ENCODE results near the gene UNC5B. TPM values are rescaled to one million over a fixed set of nuclear protein-coding genes. Genes with fewer than 3 reads are reported as not detected.

The UNC5B gene
- polyA plus RNA-seq, 1 donor (not counting 4 experiments of a cell fraction or from before 2014, with no cell fraction given): 1.1 TPM

- no peak overlapping the region for H3K4me3 ChIP-seq (ENCODE audit: control insufficient read depth in 2 of 3, extremely low read depth in 1 of 3, insufficient read depth in 2 of 3, low read depth in 1 of 3, low read length in 3 of 3)
- H3K27me3 ChIP-seq (ENCODE audit: control insufficient read depth, extremely low read depth, insufficient read depth, low read length): peaks cover 25% of the 10 kb centered on the region
- no peak overlapping the region for H3K9ac ChIP-seq (ENCODE audit: control insufficient read depth, extremely low read depth, insufficient read depth, low read length)
- no peaks in the 10 kb centered on the region for H3K9me3 ChIP-seq (ENCODE audit: control insufficient read depth, low read depth, low read length)
- H4K20me1 ChIP-seq (ENCODE audit: control insufficient read depth, extremely low read depth, insufficient read depth, low read length): no peaks in the 10 kb centered on the region
- no peak overlapping the region for H2AFZ ChIP-seq (ENCODE audit: control insufficient read depth, low read length)
- H3K4me2 ChIP-seq (ENCODE audit: control insufficient read depth, extremely low read depth, insufficient read depth, low read depth, low read length): no peak overlapping the region
- H3K9me1 ChIP-seq (ENCODE audit: control insufficient read depth, extremely low read depth, insufficient read depth, low read length): no peaks in the 10 kb centered on the region
- TF ChIP-seq CTCF (optimal IDR thresholded peaks at IDR 0.05 in 1 of 3, IDR thresholded peaks at IDR 0.05 in 1 of 3, conservative IDR thresholded peaks at IDR 0.05 in 1 of 3; ENCODE audit: extremely low read depth in 1 of 3, insufficient read depth in 2 of 3, low read length in 3 of 3): no peak
- no peak for TF ChIP-seq EZH2 (IDR thresholded peaks at IDR 0.05; ENCODE audit: low read length)
- H3K4me1 ChIP-seq (ENCODE audit: control insufficient read depth, extremely low read depth, insufficient read depth, low read length): no peaks in the 10 kb centered on the region
- DNase-seq (ENCODE audit: low read depth, low spot score) (no peak), FAIRE-seq (no peak)
- dilution Hi-C loops (cut with MboI; ENCODE audit: extremely low pct_ligation_motif_present, low sequenced_read_pairs): no loop called here
- H3K27ac ChIP-seq (ENCODE audit: control insufficient read depth, insufficient read depth, low read length): no peak overlapping the region
- no peaks in the 10 kb centered on the region for H3K36me3 ChIP-seq (ENCODE audit: control insufficient read depth in 2 of 2, extremely low read depth in 1 of 2, insufficient read depth in 2 of 2, low read length in 2 of 2)
- H3K79me2 ChIP-seq (ENCODE audit: control insufficient read depth, insufficient read depth, low read length): no peaks in the 10 kb centered on the region
Observed at GRCh38 chr10:71323407-71323806, 111.0 kb downstream of the UNC5B start.

GRCh38 chr10:71324743-71325142, 112.4 kb downstream of the UNC5B start:
- no peak for FAIRE-seq
- DNase-seq (ENCODE audit: low read depth, low spot score): no peak
- dilution Hi-C loops (cut with MboI; ENCODE audit: extremely low pct_ligation_motif_present, low sequenced_read_pairs): no loop called here

More at GRCh38 chr10:71324743-71325142, 112.4 kb downstream of the UNC5B start:
- H3K27ac ChIP-seq (ENCODE audit: control insufficient read depth, insufficient read depth, low read length): no peak overlapping the region
- H2AFZ ChIP-seq (ENCODE audit: control insufficient read depth, low read length): no peak overlapping the region
- no peaks in the 10 kb centered on the region for H3K4me1 ChIP-seq (ENCODE audit: control insufficient read depth, extremely low read depth, insufficient read depth, low read length)
- no peaks in the 10 kb centered on the region for H3K9me3 ChIP-seq (ENCODE audit: control insufficient read depth, low read depth, low read length)
- H3K36me3 ChIP-seq (ENCODE audit: control insufficient read depth in 2 of 2, extremely low read depth in 1 of 2, insufficient read depth in 2 of 2, low read length in 2 of 2): no peaks in the 10 kb centered on the region
- H3K9ac ChIP-seq (ENCODE audit: control insufficient read depth, extremely low read depth, insufficient read depth, low read length): no peak overlapping the region
- H3K27me3 ChIP-seq (ENCODE audit: control insufficient read depth, extremely low read depth, insufficient read depth, low read length): peaks cover 23% of the 10 kb centered on the region
- H4K20me1 ChIP-seq (ENCODE audit: control insufficient read depth, extremely low read depth, insufficient read depth, low read length): no peaks in the 10 kb centered on the region
- no peak for TF ChIP-seq EZH2 (IDR thresholded peaks at IDR 0.05; ENCODE audit: low read length)
- TF ChIP-seq CTCF (optimal IDR thresholded peaks at IDR 0.05 in 1 of 3, IDR thresholded peaks at IDR 0.05 in 1 of 3, conservative IDR thresholded peaks at IDR 0.05 in 1 of 3; ENCODE audit: extremely low read depth in 1 of 3, insufficient read depth in 2 of 3, low read length in 3 of 3): no peak
- no peak overlapping the region for H3K4me3 ChIP-seq (ENCODE audit: control insufficient read depth in 2 of 3, extremely low read depth in 1 of 3, insufficient read depth in 2 of 3, low read depth in 1 of 3, low read length in 3 of 3)
- no peaks in the 10 kb centered on the region for H3K9me1 ChIP-seq (ENCODE audit: control insufficient read depth, extremely low read depth, insufficient read depth, low read length)
- no peak overlapping the region for H3K4me2 ChIP-seq (ENCODE audit: control insufficient read depth, extremely low read depth, insufficient read depth, low read depth, low read length)
- no peaks in the 10 kb centered on the region for H3K79me2 ChIP-seq (ENCODE audit: control insufficient read depth, insufficient read depth, low read length)
